ENCODE results near the gene WDFY1. TPM values are rescaled to one million over a fixed set of nuclear protein-coding genes. Genes with fewer than 3 reads are reported as not detected.
"Not testable (repeated sequence)": the region's sequence is repeated elsewhere in the genome, so short reads cannot be mapped to it uniquely, and the experiment has no call there.

Gene WDFY1
- total RNA-seq, 1 experiment from 2014 or later = 77.7 TPM

- DNase-seq (ENCODE audit: low spot score) = no peak
Observed at GRCh38 chr2:223896833-223897311, 48.3 kb downstream of the WDFY1 start.

GRCh38 chr2:223894968-223895367 lies 50.2 kb downstream of the WDFY1 start:
- DNase-seq (ENCODE audit: low spot score) = no peak

GRCh38 chr2:223894009-223894408 lies 51.1 kb downstream of the WDFY1 start:
- no peak for DNase-seq (ENCODE audit: low spot score)

GRCh38 chr2:223890721-223891120 lies 54.4 kb downstream of the WDFY1 start:
- DNase-seq (ENCODE audit: low spot score) = no peak

GRCh38 chr2:223889229-223889628 lies 55.9 kb downstream of the WDFY1 start:
- DNase-seq (ENCODE audit: low spot score) = no peak

- no peak for DNase-seq (ENCODE audit: low spot score)
Observed at GRCh38 chr2:223888251-223888650, 56.9 kb downstream of the WDFY1 start.

- no peak for DNase-seq (ENCODE audit: low spot score)
Observed at GRCh38 chr2:223887127-223887526, 58.0 kb downstream of the WDFY1 start.

GRCh38 chr2:223886726-223887125 lies 58.4 kb downstream of the WDFY1 start:
- no peak for DNase-seq (ENCODE audit: low spot score)

GRCh38 chr2:223884399-223884798 lies 60.7 kb downstream of the WDFY1 start:
- no peak for DNase-seq (ENCODE audit: low spot score)

GRCh38 chr2:223882715-223883114 lies 62.4 kb downstream of the WDFY1 start:
- no peak for DNase-seq (ENCODE audit: low spot score)

GRCh38 chr2:223880796-223881195 lies 64.3 kb downstream of the WDFY1 start:
- DNase-seq (ENCODE audit: low spot score) = no peak

GRCh38 chr2:223877721-223878410 lies 67.3 kb downstream of the WDFY1 start:
- DNase-seq (ENCODE audit: low spot score) = peak; percentile 48

- DNase-seq (ENCODE audit: low spot score) = no peak
Observed at GRCh38 chr2:223873672-223874071, 71.5 kb downstream of the WDFY1 start.

- DNase-seq (ENCODE audit: low spot score) = not testable (repeated sequence)
Observed at GRCh38 chr2:223872772-223873171, 72.4 kb downstream of the WDFY1 start.

GRCh38 chr2:223871661-223872060 lies 73.5 kb downstream of the WDFY1 start:
- DNase-seq (ENCODE audit: low spot score) = not testable (repeated sequence)

- no peak for DNase-seq (ENCODE audit: low spot score)
Observed at GRCh38 chr2:223870840-223871611, 74.1 kb downstream of the WDFY1 start.

- no peak for DNase-seq (ENCODE audit: low spot score)
Observed at GRCh38 chr2:223868005-223868404, 77.1 kb downstream of the WDFY1 start.

GRCh38 chr2:223865907-223866508 lies 79.1 kb downstream of the WDFY1 start:
- DNase-seq (ENCODE audit: low spot score) = no peak

GRCh38 chr2:223865124-223865523 lies 80.0 kb downstream of the WDFY1 start:
- DNase-seq (ENCODE audit: low spot score) = no peak

- no peak for DNase-seq (ENCODE audit: low spot score)
Observed at GRCh38 chr2:223863491-223863890, 81.6 kb downstream of the WDFY1 start.

- peak; percentile 97 for DNase-seq (ENCODE audit: low spot score)
Observed at GRCh38 chr2:223860809-223861738, 84.1 kb downstream of the WDFY1 start.

Measured in HT-29 (cell line).